HepG2 (cell line): ENCODE results near the gene PCBP4. TPM values are rescaled to one million over a fixed set of nuclear protein-coding genes. Genes with fewer than 3 reads are reported as not detected.
A peak's percentile ranks its signal among the peaks of the same experiment; 100 is the strongest.

Source experiments
- ARHGAP35 ChIP-seq: sonication (generic); formaldehyde crosslinking; IDR thresholded peaks from 2 replicates; pipeline ENCODE4 v1.9.0; 2022; ENCODE audit warnings: mild to moderate bottlenecking, inconsistent platforms, moderate library complexity, missing genetic modification reagents, borderline replicate concordance
- DPF2 ChIP-seq: sonication (generic); formaldehyde crosslinking; IDR thresholded peaks from 2 replicates; pipeline ENCODE4 v1.4.0; 2020; ENCODE audit warnings: mild to moderate bottlenecking, low read depth, missing genetic modification reagents, borderline replicate concordance
- ERF ChIP-seq: IDR thresholded peaks from 2 replicates; pipeline ENCODE4 v1.6.1; 2018; ENCODE audit warnings: missing biosample characterization, missing genetic modification reagents
- FOXK1 ChIP-seq: sonication (generic); formaldehyde crosslinking; IDR thresholded peaks from 2 replicates; pipeline ENCODE4 v1.4.0; 2020; ENCODE audit warnings: low read depth, missing genetic modification reagents, borderline replicate concordance
- HNF4G ChIP-seq, 2 experiments: sonication (generic) in 1 of 2; formaldehyde crosslinking in 1 of 2; IDR thresholded peaks; 2 replicates each; pipeline versions ENCODE4 v1.4.0 to v1.6.1; 2011 to 2020; ENCODE audit warnings: borderline replicate concordance in 2 of 2, low read depth in 2 of 2, mild to moderate bottlenecking in 2 of 2, low read length in 1 of 2, missing genetic modification reagents in 1 of 2, moderate library complexity in 1 of 2
- MBNL3 ChIP-seq: fragments of 250-450 bp; sonication (Bioruptor Pico); conservative IDR thresholded peaks from 2 replicates; pipeline ENCODE4 v1.8.0; 2022; ENCODE audit warnings: mild to moderate bottlenecking, inconsistent platforms
- MIER3 ChIP-seq: IDR thresholded peaks from 2 replicates; pipeline ENCODE4 v1.6.1; 2016; ENCODE audit warnings: missing compliant biosample characterization, borderline replicate concordance
- MYNN ChIP-seq: sonication (generic); formaldehyde crosslinking; IDR thresholded peaks from 2 replicates; pipeline ENCODE4 v1.4.0; 2020; ENCODE audit warnings: mild to moderate bottlenecking, low read depth, missing genetic modification reagents
- PITX1 ChIP-seq: sonication (generic); formaldehyde crosslinking; IDR thresholded peaks from 2 replicates; pipeline ENCODE4 v1.5.1; 2020; ENCODE audit warnings: mild to moderate bottlenecking, missing genetic modification reagents
- PTBP1 ChIP-seq: fragments of 200-400 bp; formaldehyde crosslinking; IDR thresholded peaks from 2 replicates; pipeline ENCODE4 v1.6.1; 2018; ENCODE audit warnings: low read length, low read depth; ENCODE audit not compliant: poor library complexity, severe bottlenecking
- RBAK ChIP-seq: sonication (generic); formaldehyde crosslinking; IDR thresholded peaks from 2 replicates; pipeline ENCODE4 v1.5.1; 2020; ENCODE audit warnings: mild to moderate bottlenecking, missing genetic modification reagents
- SPEN ChIP-seq: sonication (generic); formaldehyde crosslinking; IDR thresholded peaks from 2 replicates; pipeline ENCODE4 v1.5.1; 2020; ENCODE audit warnings: low read depth, mild to moderate bottlenecking, missing genetic modification reagents
- ZNF256 ChIP-seq: sonication (generic); formaldehyde crosslinking; conservative IDR thresholded peaks from 2 replicates; pipeline ENCODE4 v1.4.0; 2020; ENCODE audit warnings: missing genetic modification reagents
- ZNF292 ChIP-seq: sonication (generic); formaldehyde crosslinking; IDR thresholded peaks from 2 replicates; pipeline ENCODE4 v1.8.1; 2022; ENCODE audit warnings: mild to moderate bottlenecking, low read depth, missing genetic modification reagents, borderline replicate concordance
- ZNF510 ChIP-seq: sonication (generic); formaldehyde crosslinking; IDR thresholded peaks from 2 replicates; pipeline ENCODE4 v1.4.0; 2020; ENCODE audit warnings: low read depth, mild to moderate bottlenecking, missing genetic modification reagents
- ZNF598 ChIP-seq: sonication (generic); formaldehyde crosslinking; IDR thresholded peaks from 2 replicates; pipeline ENCODE4 v1.5.1; 2020; ENCODE audit warnings: mild to moderate bottlenecking, missing genetic modification reagents, borderline replicate concordance
- ZNF816 ChIP-seq: sonication (generic); formaldehyde crosslinking; IDR thresholded peaks from 2 replicates; pipeline ENCODE4 v1.8.0; 2022; ENCODE audit warnings: missing genetic modification reagents, mild to moderate bottlenecking, borderline replicate concordance
- ZSCAN25 ChIP-seq: sonication (generic); formaldehyde crosslinking; IDR thresholded peaks from 2 replicates; pipeline ENCODE4 v1.8.0; 2022; ENCODE audit warnings: mild to moderate bottlenecking, missing genetic modification reagents
- polyA plus RNA-seq, 8 experiments: library from polyadenylated mRNA; depleted of rRNA in 3 of 8; stranded (reverse) in 7 of 8; unstranded in 1 of 8; fragments of >200 nt; fragmentation: Illumina TruSeq in 4 of 8; extraction: Trizol in 4 of 8; gene quantifications; 2 replicates each; pipeline versions ENCODE4 v1.2.1 to v1.2.3, GENCODE V29; 2011 to 2016; ENCODE audit warnings: low read depth in 4 of 8, missing spikeins in 1 of 8, mixed read lengths in 1 of 8; ENCODE audit not compliant: insufficient read depth in 1 of 8
- total RNA-seq, 5 experiments: library from RNA; depleted of rRNA; stranded (reverse); fragments of >200 nt; fragmentation: Illumina TruSeq; extraction: Trizol; gene quantifications; 2 replicates each; pipeline ENCODE4 v1.2.3, GENCODE V29; 2016; ENCODE audit warnings: low read depth in 1 of 5
- TF ChIP-seq, protein P1 (sequence below): sonication (generic); formaldehyde crosslinking; IDR thresholded peaks from 2 replicates; pipeline ENCODE4 v1.5.0; 2020; ENCODE audit warnings: mild to moderate bottlenecking, missing genetic modification reagents, borderline replicate concordance
- TF ChIP-seq, protein P2 (sequence below): sonication (generic); formaldehyde crosslinking; IDR thresholded peaks from 2 replicates; pipeline ENCODE4 v1.8.1; 2023; ENCODE audit warnings: missing genetic modification reagents, mild to moderate bottlenecking, borderline replicate concordance

PCBP4 gene
- total and polyA plus RNA-seq, 2 of the 13 experiments (the other 11 are each of a cell fraction or from before 2014, with no cell fraction given) = 36.8 to 51.3 TPM

DNA sequence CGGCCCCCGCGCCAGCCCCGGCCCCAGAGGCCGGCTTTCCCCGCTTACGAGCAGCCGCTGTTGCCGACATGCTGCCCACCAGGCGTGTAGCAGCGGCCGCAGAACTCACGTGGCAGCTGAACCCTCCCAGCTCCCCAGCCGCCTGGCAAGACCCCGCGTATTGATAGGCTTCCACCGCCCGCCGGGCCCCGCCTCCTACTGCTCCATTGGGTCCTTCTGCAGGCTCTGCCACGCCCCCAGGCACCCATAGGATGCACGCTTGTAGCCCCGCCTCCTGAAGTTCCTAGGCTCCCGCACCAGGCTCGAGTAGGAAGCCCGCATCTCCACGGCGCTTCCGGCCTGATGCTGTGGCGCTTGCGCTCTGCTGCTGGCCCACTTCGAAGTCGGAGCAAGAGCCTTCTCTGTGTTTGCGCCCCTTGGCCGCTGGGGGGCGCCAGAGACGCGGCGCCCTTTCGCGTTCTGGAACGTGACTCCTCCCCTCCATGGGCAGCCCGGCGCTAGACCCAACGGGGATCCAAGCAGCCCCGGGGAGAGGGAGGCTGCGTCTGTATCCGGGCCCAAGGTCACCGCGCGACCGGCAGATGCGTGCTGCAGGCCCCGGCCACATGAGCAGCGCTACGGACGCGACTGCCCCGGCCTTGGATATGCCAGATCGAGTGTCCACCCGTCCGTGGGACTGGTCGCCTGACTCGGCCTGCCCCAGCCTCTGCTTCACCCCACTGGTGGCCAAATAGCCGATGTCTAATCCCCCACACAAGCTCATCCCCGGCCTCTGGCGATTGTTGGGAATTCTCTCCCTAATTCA lies 25.3 kb downstream of the PCBP4 start, which contains the start of the genes PARP3 and RRP9 (continued):
- TF ChIP-seq MIER3 (CRISPR knock-in tag) (peak; percentile 92; the same call in 1 of the 2 replicates), PTBP1 (no peak), ERF (CRISPR knock-in tag) (peak; percentile 89), FOXK1 (0 out of 2 replicates have a peak, but pooled peaks have one; percentile 47), ZNF816 (CRISPR knock-in tag) (no peak; the same call in 1 of the 2 replicates), ZNF598 (peak; percentile 95), ZNF510 (no peak), MBNL3 (no peak), ZNF256 (CRISPR knock-in tag) (0 out of 2 replicates have a peak, but pooled peaks have one; percentile 48), ZNF292 (peak; percentile 90), DPF2 (CRISPR knock-in tag) (0 out of 2 replicates have a peak, but pooled peaks have one; percentile 26), ZSCAN25 (CRISPR knock-in tag) (peak; percentile 14; the same call in 1 of the 2 replicates), PITX1 (CRISPR knock-in tag) (peak; percentile 84), SPEN (CRISPR knock-in tag) (peak; percentile 30; the same call in 1 of the 2 replicates), HNF4G (IDR thresholded peaks at IDR 0.05; ENCODE audit: borderline replicate concordance, low read depth, low read length) (peak; percentile 18; the same call in 1 of the 2 replicates), HNF4G (CRISPR knock-in tag; IDR thresholded peaks at IDR 0.05; ENCODE audit: borderline replicate concordance, low read depth) (peak; percentile 83; the same call in 1 of the 2 replicates), RBAK (CRISPR knock-in tag) (no peak), MYNN (CRISPR knock-in tag) (peak; percentile 35), ARHGAP35 (CRISPR knock-in tag) (peak; percentile 90; the same call in 1 of the 2 replicates)
- TF ChIP-seq, protein P1, sequence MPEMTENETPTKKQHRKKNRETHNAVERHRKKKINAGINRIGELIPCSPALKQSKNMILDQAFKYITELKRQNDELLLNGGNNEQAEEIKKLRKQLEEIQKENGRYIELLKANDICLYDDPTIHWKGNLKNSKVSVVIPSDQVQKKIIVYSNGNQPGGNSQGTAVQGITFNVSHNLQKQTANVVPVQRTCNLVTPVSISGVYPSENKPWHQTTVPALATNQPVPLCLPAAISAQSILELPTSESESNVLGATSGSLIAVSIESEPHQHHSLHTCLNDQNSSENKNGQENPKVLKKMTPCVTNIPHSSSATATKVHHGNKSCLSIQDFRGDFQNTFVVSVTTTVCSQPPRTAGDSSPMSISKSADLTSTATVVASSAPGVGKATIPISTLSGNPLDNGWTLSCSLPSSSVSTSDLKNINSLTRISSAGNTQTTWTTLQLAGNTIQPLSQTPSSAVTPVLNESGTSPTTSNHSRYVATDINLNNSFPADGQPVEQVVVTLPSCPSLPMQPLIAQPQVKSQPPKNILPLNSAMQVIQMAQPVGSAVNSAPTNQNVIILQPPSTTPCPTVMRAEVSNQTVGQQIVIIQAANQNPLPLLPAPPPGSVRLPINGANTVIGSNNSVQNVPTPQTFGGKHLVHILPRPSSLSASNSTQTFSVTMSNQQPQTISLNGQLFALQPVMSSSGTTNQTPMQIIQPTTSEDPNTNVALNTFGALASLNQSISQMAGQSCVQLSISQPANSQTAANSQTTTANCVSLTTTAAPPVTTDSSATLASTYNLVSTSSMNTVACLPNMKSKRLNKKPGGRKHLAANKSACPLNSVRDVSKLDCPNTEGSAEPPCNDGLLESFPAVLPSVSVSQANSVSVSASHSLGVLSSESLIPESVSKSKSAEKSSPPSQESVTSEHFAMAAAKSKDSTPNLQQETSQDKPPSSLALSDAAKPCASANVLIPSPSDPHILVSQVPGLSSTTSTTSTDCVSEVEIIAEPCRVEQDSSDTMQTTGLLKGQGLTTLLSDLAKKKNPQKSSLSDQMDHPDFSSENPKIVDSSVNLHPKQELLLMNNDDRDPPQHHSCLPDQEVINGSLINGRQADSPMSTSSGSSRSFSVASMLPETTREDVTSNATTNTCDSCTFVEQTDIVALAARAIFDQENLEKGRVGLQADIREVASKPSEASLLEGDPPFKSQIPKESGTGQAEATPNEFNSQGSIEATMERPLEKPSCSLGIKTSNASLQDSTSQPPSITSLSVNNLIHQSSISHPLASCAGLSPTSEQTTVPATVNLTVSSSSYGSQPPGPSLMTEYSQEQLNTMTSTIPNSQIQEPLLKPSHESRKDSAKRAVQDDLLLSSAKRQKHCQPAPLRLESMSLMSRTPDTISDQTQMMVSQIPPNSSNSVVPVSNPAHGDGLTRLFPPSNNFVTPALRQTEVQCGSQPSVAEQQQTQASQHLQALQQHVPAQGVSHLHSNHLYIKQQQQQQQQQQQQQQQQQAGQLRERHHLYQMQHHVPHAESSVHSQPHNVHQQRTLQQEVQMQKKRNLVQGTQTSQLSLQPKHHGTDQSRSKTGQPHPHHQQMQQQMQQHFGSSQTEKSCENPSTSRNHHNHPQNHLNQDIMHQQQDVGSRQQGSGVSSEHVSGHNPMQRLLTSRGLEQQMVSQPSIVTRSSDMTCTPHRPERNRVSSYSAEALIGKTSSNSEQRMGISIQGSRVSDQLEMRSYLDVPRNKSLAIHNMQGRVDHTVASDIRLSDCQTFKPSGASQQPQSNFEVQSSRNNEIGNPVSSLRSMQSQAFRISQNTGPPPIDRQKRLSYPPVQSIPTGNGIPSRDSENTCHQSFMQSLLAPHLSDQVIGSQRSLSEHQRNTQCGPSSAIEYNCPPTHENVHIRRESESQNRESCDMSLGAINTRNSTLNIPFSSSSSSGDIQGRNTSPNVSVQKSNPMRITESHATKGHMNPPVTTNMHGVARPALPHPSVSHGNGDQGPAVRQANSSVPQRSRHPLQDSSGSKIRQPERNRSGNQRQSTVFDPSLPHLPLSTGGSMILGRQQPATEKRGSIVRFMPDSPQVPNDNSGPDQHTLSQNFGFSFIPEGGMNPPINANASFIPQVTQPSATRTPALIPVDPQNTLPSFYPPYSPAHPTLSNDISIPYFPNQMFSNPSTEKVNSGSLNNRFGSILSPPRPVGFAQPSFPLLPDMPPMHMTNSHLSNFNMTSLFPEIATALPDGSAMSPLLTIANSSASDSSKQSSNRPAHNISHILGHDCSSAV = 0 out of 2 replicates have a peak, but pooled peaks have one; percentile 52
- TF ChIP-seq, protein P2, sequence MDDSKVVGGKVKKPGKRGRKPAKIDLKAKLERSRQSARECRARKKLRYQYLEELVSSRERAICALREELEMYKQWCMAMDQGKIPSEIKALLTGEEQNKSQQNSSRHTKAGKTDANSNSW (CRISPR knock-in tag) = no peak
